ENCODE results near the gene TMEM74B.
"Not testable (repeated sequence)": the region's sequence is repeated elsewhere in the genome, so short reads cannot be mapped to it uniquely, and the experiment has no call there.

Gene TMEM74B

DNA sequence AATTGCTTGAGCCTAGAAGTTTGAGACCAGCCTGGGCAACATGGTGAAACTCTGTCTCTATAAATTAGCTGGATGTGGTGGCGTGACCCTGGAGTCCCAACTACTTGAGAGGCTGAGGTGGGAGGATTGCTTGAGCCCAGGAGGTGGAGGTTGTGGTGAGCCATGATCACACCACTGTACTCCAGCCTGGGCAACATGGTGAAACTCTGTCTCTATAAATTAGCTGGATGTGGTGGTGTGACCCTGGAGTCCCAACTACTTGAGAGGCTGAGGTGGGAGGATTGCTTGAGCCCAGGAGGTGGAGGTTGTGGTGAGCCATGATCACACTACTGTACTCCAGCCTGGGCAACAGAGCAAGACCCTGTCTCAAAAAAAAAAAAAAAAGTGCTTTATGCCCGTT, 35.0 kb downstream of the TMEM74B start:
- not testable (repeated sequence) for DNase-seq (ENCODE audit: extremely low read depth in 1 of 2, low read depth in 1 of 2)

DNA sequence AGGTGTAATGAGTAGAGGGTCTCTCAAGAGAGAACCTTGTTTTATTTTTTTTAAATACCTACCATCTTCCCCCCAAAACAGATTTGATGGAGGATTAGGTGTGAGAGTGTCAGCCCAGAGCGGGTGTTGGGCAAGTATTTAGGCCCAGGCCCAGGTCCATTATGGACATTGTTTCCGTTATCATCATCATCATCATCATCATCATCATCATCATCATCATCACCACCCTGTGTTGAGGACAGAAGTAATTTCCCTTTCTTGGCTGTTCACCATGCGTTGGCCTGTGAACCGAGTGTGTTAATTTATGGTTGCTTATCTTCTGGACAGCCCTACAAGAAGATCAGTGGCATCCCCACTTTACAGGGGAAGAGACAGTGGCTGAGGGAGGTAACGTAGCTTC, 37.8 kb downstream of the TMEM74B start:
- DNase-seq (ENCODE audit: extremely low read depth in 1 of 2, low read depth in 1 of 2) = no peak

DNA sequence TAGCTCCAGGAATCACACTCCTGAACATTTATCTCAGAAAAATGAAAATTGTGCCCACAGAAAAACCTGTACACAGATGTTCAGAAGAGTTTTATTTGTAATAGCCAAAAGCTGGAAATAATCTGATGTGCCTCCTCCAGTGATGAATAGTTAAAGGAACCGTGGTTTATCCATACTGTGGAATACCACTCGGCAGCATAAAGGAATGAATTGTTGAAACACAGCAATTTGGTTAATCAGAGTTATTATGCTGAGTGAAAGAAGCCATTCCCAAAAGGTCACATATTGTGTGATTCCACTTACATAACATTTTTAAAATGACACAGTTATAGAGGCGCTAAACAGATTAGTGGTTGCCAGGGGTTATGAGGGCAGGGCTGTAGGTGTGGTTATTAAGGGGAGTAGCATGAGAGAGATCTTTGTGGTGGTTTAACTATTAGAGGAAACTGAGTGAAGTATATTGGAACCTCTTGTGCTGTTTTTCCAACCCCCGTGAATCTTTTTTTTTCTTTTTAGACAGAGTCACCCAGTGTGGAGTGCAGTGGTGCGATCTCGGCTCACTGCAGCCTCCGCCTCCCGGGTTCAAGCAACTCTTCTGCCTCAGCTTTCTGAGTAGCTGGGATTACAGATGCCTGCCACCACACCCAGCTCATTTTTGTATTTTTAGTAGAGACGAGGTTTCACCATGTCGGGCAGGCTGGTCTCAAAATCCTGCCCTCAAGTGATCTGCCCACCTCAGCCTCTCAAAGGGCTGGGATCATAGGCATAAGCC, 40.2 kb downstream of the TMEM74B start:
- no peak for DNase-seq (ENCODE audit: extremely low read depth in 1 of 2, low read depth in 1 of 2)

DNA sequence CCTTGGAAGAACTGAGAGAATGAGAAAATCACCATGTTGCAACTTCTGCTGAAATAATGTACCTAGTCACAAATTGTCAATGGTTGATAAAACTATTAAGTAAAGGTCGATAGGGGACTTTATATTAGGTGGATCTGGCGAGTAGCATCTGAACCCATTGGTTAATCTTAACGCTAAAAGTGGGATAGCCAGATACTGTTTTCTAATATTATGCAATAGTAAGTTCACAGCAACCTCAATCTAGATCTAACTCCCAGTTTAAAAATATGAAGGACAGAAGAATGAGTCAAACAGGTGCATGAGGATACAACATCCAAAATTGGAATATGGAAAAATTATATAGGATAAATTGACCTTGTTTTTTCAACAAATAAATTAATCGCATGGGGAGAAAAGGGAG, 47.5 kb downstream of the TMEM74B start:
- no peak for DNase-seq (ENCODE audit: extremely low read depth in 1 of 2, low read depth in 1 of 2)

DNA sequence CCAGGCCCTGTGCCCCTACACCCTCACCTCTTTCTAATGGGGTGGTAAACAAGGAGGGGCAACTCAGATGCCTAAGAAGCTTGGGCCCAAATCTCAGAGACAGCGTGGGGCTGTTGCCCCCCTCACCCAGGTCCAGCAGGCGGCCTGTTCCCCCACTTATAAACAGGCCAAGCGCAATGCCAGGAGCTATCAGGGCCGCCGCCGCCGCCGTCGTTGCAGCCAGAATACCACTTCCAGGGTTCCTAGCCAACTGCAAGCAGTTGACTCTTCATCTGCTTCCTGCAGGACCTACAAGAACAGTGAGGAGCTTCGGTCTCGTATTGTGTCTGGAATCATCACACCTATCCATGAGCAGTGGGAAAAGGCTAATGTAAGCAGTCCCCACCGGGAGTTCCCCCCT, 49.9 kb downstream of the TMEM74B start:
- DNase-seq (ENCODE audit: extremely low read depth in 1 of 2, low read depth in 1 of 2) = no peak

DNA sequence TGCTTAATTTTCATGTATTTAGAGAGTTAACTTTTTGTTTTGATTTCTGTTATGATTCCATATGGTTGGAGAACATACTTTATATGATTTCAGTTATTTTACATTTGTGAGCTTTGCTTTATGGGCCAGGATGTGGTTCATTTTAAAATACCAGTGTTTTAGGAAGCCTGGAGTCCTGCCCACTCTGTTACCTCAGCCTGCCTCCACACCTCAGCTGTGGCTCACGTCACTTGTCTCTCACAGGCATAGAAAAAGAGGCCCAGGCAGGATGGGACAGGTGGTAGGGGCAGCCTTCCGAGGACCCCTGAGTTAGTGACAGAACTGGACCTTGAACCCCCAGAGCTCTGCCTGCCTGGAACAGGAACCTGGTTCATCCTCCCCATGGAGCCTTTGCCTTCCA, 50.4 kb downstream of the TMEM74B start:
- DNase-seq (ENCODE audit: extremely low read depth in 1 of 2, low read depth in 1 of 2) = no peak

DNA sequence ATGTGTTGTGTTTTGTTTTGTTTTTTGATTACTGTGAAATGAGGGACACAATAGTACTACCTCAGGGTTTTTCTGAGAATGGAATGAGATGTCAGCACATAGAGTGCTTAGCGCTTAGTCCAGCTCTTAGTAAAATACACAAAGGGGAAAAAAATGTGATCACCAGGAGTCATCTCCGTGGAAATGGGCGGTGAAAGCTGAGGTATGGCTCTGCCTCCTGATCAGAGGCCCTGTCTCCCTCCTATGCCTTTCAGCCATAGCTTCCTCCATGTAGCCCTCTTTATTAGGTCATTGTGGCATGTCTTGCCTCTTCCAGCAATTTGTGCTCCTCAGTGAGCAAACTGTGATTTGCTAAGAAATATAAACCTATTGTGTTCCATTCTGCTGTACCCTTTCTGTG, 53.4 kb downstream of the TMEM74B start:
- DNase-seq (ENCODE audit: extremely low read depth in 1 of 2, low read depth in 1 of 2) = no peak

DNA sequence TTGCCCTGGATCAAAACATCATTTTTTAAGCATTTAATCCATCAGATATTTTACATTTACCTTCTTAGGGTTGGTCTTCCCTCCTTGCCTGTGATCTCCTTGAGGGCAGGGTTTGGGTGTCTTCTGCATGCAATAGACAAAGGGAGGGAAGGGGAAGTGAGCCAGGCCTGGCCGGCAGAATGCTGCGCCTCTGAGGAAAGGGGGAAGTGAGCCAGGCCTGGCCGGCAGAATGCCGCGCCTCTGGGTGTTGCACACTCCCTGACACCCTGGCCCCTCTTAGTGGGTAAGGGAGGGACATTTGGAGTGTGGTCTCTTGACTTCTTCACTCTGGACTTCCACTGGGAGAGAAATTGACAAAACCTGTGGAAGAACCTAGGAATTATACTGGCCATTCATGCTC, 53.9 kb downstream of the TMEM74B start:
- DNase-seq (ENCODE audit: extremely low read depth in 1 of 2, low read depth in 1 of 2) = no peak

Data from stimulated activated CD8-positive, alpha-beta memory T cell treated with anti-CD3 and anti-CD28 coated beads, Interleukin-7, amount 100 ng/mL, for 48 hours (primary cell).